GM10266 (cell line): ENCODE results near the gene CFAP46.

Source experiments
- DNase-seq: peaks from one replicate; pipeline ENCODE4 v3.0.0; 2012; ENCODE audit errors: extremely low spot score
- CTCF ChIP-seq: IDR thresholded peaks from 2 replicates; pipeline ENCODE4 v1.5.1; 2012; ENCODE audit warnings: mild to moderate bottlenecking, low read depth; ENCODE audit not compliant: control insufficient read depth, insufficient read depth; ENCODE audit errors: missing control alignments

The CFAP46 gene

GRCh38 chr10:132836248-132836831 is 106.0 kb downstream of the CFAP46 start:
- DNase-seq, result no peak
- no peak for TF ChIP-seq CTCF

DNA sequence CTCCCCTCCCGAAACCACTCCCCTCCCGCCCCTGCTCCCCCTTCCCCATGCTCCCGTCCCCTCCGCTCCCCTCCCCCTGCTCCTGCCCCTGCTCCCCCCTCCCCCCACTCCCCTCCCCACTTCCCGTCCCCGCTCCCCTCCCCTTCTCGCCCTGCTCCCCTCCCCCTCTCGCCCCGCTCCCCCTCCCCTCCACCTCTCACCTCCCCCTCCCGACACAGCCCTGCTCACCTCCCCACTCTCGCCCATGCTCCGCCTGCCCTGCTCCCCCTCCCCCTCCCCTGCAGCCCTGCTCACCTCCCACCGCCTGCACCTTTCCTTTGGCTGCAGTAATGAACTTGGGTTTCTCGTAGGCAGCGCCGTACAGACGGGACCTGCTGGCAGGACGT is 106.5 kb downstream of the CFAP46 start:
- no peak for DNase-seq
- TF ChIP-seq CTCF, result no peak

DNA sequence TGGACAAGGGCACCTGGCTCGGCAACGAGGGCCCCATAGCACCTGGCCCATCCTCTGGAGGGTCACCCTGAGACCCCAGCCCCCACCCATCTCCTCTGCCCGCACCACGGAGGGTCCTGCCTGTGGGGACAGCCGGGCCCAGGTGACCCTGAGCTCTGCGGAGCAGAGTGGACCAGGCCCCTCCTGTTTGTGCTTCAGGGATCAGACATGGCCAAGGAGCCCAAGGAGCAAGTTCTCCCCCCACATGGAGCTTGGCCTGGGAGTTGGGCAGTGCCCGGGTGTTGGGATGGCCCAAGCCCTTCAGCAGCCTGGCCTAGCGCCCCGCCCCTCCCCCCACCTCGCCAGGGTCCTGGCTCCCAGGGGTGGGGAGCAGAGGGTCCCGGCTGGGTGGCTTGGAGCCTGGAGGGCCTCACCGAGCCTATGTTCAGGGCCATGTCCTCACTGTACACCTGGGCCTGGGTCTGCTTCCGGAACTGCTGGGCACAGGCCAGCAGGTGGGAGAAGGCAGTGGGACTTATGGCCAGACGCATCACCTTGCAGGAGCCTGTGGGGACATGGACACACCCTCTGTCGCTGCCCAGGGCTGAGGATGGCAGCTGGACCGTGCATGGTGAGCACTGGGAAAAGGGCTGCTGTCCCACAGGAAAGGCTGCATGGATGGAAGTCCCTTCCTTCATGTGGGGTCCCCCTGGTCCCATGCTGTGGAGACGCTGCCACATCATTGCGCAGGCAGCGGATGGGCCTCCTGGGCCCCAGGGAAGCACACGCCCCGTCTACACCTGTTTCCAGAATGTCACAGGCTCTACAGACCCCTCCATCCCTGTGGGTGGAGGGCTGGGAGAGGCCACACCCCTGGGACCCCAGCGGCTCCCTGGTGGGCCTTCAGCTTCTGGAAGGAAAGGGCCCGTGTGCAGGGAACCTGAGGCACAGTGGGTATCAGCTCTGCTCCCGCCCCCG is 107.2 kb downstream of the CFAP46 start:
- TF ChIP-seq CTCF, result no peak
- no peak for DNase-seq

- DNase-seq, result no peak
- no peak for TF ChIP-seq CTCF
Measured at GRCh38 chr10:132834311-132834761, 108.0 kb downstream of the CFAP46 start.

DNA sequence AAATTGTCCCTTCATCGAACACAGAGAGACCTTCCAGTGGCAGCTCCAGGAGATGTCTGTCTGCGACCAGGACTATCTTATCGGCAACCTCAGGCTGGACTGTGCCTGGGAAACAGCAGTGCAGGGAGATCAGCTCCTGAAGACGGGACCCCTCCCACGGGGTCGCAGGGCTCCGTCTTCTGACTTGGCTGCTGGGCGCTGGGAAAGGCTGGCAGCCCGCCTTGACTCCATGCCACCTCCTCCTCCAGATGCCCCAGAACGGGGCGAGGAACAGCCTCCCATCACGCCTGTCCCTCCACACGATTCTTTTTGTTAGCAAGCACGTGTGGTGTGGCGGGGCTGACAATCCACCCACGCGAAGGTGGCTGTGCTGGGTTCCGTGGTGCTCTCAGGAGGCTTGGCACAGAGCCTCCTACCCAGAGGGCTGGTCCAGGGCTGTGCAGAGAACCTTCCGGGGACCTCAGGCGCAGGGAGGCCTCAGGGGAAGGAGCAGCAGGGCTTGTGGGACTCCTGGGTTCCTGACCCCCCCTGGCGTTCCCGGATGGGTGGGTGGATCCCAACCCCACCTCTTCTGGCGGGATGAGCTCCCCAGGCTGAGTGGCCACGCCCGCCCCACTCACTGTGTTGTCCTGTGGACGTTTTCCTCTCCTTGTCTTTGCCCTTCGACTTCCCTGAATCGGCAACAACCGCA is 108.8 kb downstream of the CFAP46 start:
- no peak for TF ChIP-seq CTCF
- no peak for DNase-seq

DNA sequence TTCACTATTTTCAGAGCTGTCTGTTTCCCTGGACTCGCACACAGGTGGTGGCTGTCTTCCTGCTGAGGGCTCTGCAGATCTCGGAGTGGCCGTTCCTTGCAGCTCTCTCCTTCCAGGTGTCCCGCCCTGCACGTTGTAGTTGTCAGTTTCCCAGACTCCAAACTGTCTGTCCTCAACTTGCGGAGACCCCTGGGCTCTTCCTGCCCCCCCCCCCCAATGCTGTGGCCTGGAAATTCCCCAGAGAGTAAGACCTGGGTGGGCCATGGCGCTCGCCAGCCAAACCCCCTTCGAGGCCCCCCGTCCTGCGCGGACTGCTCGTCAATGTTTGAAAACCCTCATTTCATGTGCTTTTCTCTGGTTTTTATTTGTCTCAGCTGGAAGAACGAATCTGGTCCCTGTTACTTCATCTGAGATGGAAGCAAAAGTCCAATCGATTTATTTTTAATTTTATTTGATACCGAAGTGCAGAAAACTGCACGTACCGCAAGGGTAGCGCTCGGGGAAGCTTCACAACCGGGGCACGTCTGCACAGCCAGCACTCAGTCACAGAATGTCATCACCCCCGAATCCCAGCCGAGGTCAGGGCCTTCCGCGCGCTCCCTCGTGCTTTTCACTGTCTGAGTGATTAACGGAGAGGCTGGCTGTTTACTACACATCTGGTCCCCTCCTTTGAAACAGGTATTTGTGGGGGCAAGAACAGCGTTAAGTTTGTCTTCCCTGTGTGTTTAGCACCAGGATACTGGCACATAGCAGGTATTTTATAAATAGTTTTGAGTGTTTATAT is 110.0 kb downstream of the CFAP46 start:
- TF ChIP-seq CTCF, result no peak
- DNase-seq, result no peak
